HG03175 (cell line): ENCODE data around the gene UBAC2.
"Not testable (repeated sequence)": the region's sequence is repeated elsewhere in the genome, so short reads cannot be mapped to it uniquely, and the experiment has no call there.

Experiments used
- ATAC-seq: cut with Tn5 transposase; IDR thresholded peaks from one replicate; pipeline ENCODE4 v1.9.1; 2021; ENCODE audit warnings: mild to moderate bottlenecking, moderate library complexity; ENCODE audit not compliant: unreplicated experiment

UBAC2 gene

GRCh38 chr13:99231721-99232120 lies 31.1 kb downstream of the UBAC2 start:
- ATAC-seq: peak; percentile 42

- ATAC-seq: peak; percentile 65
Measured at GRCh38 chr13:99237981-99238662, 37.5 kb downstream of the UBAC2 start.

GRCh38 chr13:99246100-99246499 lies 45.4 kb downstream of the UBAC2 start:
- ATAC-seq: no peak

- ATAC-seq: not testable (repeated sequence)
Measured at GRCh38 chr13:99249178-99249577, 48.5 kb downstream of the UBAC2 start.

- not testable (repeated sequence) for ATAC-seq
Measured at GRCh38 chr13:99249606-99250005, 49.0 kb downstream of the UBAC2 start.

GRCh38 chr13:99250982-99251825 lies 50.5 kb downstream of the UBAC2 start:
- ATAC-seq: no peak

GRCh38 chr13:99251921-99252320 lies 51.3 kb downstream of the UBAC2 start:
- no peak for ATAC-seq

- ATAC-seq: no peak
Measured at GRCh38 chr13:99254830-99255229, 54.2 kb downstream of the UBAC2 start.

GRCh38 chr13:99255271-99255670 lies 54.6 kb downstream of the UBAC2 start:
- ATAC-seq: no peak

- ATAC-seq: no peak
Measured at GRCh38 chr13:99256283-99256682, 55.6 kb downstream of the UBAC2 start.

- ATAC-seq: peak; percentile 26
Measured at GRCh38 chr13:99256709-99257108, 56.1 kb downstream of the UBAC2 start.

- ATAC-seq: no peak
Measured at GRCh38 chr13:99257291-99257690, 56.6 kb downstream of the UBAC2 start.

GRCh38 chr13:99258210-99258860 lies 57.7 kb downstream of the UBAC2 start, which contains the start of gene GPR18:
Gene GPR18, minus strand, starts transcription at chr13:99258379. Its CDS starts 2,507 bp downstream, at chr13:99255872.
- peak; percentile 87 for ATAC-seq

- peak; percentile 63 for ATAC-seq
Measured at GRCh38 chr13:99258946-99259345, 58.3 kb downstream of the UBAC2 start.

- no peak for ATAC-seq
Measured at GRCh38 chr13:99260216-99260615, 59.6 kb downstream of the UBAC2 start.

- no peak for ATAC-seq
Measured at GRCh38 chr13:99261059-99261458, 60.4 kb downstream of the UBAC2 start.

GRCh38 chr13:99263126-99263785 lies 62.6 kb downstream of the UBAC2 start:
- ATAC-seq: no peak

- no peak for ATAC-seq
Measured at GRCh38 chr13:99264051-99264450, 63.4 kb downstream of the UBAC2 start.

- no peak for ATAC-seq
Measured at GRCh38 chr13:99265162-99265800, 64.6 kb downstream of the UBAC2 start.

GRCh38 chr13:99265821-99266426 lies 65.3 kb downstream of the UBAC2 start:
- ATAC-seq: no peak
